ENCODE data around the gene GALNT16.

GRCh38 chr14:69263364-69263763 lies 3.4 kb downstream of the GALNT16 start:
- no peak for TF ChIP-seq CTCF (IDR thresholded peaks at IDR 0.05; ENCODE audit: borderline replicate concordance, extremely low read depth, low read length, poor library complexity, severe bottlenecking)
- no peak for TF ChIP-seq EZH2 (IDR thresholded peaks at IDR 0.05; ENCODE audit: borderline replicate concordance, low read depth, low read length, severe bottlenecking)
